ENCODE results near the gene CCDC102A.
"Not testable (repeated sequence)": the region's sequence is repeated elsewhere in the genome, so short reads cannot be mapped to it uniquely, and the experiment has no call there.

The CCDC102A gene

GRCh38 chr16:57503366-57503765 lies 33.0 kb downstream of the CCDC102A start:
- no peak for DNase-seq (ENCODE audit: low read depth in 1 of 2, low spot score in 1 of 2)

DNA sequence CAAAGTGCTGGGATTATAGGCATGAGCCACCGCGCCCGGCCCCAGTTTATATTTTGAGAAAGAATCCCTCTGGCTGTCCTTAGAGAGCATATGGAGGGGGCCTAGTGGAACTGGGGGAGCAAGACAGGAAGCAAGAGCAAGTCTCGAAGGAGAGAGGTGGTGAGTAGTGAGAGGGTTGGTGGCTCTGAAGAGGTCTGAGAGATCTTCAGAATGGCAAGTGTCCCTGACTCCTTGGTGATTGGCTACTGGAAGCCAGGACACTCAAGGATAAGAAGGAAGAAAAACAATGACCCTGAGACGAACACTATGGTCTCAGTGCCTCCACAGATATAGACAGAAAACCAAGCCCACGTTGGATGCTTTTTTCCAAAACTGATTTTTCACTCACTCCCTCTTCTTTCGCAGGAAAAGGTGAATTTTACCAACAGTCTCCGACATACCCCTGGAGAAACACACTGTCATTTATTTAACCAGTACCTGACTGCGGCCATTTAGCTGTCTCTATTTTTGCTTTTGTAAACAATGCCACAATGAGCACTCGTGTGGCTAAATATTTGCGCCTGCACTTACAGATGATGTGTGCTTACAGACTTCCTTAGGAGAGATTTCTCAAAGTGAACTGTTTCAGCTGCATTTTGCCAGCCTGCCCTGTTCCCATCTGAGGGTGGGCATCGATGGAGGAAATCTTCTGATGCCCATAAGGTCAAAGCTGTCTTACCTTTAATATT lies 34.2 kb downstream of the CCDC102A start:
- no peak for DNase-seq (ENCODE audit: low read depth in 1 of 2, low spot score in 1 of 2)

GRCh38 chr16:57501492-57501891 lies 34.9 kb downstream of the CCDC102A start:
- DNase-seq (ENCODE audit: low read depth in 1 of 2, low spot score in 1 of 2) = no peak

DNA sequence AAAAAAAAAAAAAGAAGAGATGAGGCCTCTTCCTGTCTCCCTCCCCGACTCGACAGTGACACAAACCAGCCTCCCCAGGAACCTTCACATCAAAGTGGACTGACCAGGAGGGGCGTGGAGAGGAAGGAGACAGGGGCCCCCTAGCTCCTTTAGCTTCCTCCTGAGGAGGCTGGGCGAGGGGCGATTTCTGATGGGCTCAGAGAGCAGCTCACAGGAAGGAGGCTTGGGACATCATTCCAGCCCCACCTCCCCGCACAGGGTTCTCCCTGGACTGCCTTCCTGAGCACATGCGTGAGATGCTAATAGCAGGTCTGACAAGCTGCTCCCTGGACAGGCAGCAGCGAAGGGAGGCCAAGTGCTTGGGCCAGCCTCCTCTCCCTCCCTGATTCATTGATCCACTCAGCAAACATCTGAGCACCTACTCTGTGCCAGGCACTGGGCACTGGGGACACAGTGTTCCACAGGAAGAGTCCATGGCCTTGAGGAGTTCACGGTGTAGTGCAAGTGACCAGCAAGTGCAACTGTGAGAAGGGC lies 35.7 kb downstream of the CCDC102A start:
- no peak for DNase-seq (ENCODE audit: low read depth in 1 of 2, low spot score in 1 of 2)

GRCh38 chr16:57499941-57500340 lies 36.4 kb downstream of the CCDC102A start:
- not testable (repeated sequence) for DNase-seq (ENCODE audit: low read depth in 1 of 2, low spot score in 1 of 2)

- no peak for DNase-seq (ENCODE audit: low read depth in 1 of 2, low spot score in 1 of 2)
Measured at GRCh38 chr16:57498031-57498430, 38.3 kb downstream of the CCDC102A start.

DNA sequence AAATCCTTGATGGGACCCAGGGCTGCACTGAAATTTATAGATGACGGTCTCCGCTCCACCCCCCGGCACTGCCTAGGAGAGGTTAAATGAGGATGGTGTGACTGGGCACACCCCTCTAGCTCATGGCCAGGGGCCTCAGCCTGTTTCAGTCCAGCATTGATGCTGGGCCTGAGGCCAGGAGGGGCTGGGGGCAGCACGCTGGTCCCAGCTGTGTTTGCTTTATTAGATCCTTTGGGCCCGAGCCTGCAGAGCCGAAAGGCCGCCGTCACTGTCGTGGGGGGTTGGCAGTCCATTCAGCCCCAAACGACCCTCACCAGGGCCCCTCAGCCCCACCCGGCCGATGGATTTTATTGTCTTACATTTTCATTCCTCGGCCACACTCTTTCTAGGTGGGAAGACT lies 39.2 kb downstream of the CCDC102A start:
- DNase-seq (ENCODE audit: low read depth in 1 of 2, low spot score in 1 of 2) = no peak

GRCh38 chr16:57493767-57494166 lies 42.6 kb downstream of the CCDC102A start:
- no peak for DNase-seq (ENCODE audit: low read depth in 1 of 2, low spot score in 1 of 2)

- no peak for DNase-seq (ENCODE audit: low read depth in 1 of 2, low spot score in 1 of 2)
Measured at GRCh38 chr16:57489229-57489628, 47.1 kb downstream of the CCDC102A start.

- no peak for DNase-seq (ENCODE audit: low read depth in 1 of 2, low spot score in 1 of 2)
Measured at GRCh38 chr16:57486858-57487834, 49.2 kb downstream of the CCDC102A start.

GRCh38 chr16:57485916-57486857 lies 50.2 kb downstream of the CCDC102A start, which contains the start of gene DOK4:
Gene DOK4 (minus strand): TSS chr16:57486493. CDS start chr16:57479507, 6,986 bp downstream.
- DNase-seq (ENCODE audit: low read depth in 1 of 2, low spot score in 1 of 2) = peak; percentile 61 to 70

GRCh38 chr16:57485091-57485915 lies 51.1 kb downstream of the CCDC102A start:
- DNase-seq (ENCODE audit: low read depth in 1 of 2, low spot score in 1 of 2) = no peak

DNA sequence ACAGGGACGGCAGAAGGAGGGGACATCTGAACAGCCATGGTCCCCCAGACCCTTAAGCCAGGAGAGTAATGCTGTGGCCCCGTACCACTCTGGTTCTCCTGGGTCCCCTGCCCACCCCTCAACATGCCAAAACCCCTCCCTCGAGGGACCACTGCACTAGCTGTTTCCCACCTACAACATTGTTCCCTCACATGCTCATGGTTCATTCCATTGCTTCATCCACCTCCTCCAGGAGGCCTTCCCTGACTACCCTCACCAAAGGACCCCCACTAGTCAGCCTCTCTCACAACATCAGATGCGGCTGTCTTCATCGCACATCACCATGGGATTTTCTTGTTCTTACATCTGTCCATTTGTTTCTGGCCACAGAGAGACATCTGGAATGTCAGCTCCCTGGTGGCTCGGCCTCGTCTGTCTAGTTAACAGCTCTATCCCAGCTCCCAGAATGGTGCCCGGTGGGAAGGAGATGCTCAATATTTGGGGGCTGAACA lies 51.8 kb downstream of the CCDC102A start:
- DNase-seq (ENCODE audit: low read depth in 1 of 2, low spot score in 1 of 2) = no peak

GRCh38 chr16:57483725-57484514 lies 52.5 kb downstream of the CCDC102A start:
- no peak for DNase-seq (ENCODE audit: low read depth in 1 of 2, low spot score in 1 of 2)

- DNase-seq (ENCODE audit: low read depth in 1 of 2, low spot score in 1 of 2) = no peak
Measured at GRCh38 chr16:57482845-57483545, 53.4 kb downstream of the CCDC102A start.

DNA sequence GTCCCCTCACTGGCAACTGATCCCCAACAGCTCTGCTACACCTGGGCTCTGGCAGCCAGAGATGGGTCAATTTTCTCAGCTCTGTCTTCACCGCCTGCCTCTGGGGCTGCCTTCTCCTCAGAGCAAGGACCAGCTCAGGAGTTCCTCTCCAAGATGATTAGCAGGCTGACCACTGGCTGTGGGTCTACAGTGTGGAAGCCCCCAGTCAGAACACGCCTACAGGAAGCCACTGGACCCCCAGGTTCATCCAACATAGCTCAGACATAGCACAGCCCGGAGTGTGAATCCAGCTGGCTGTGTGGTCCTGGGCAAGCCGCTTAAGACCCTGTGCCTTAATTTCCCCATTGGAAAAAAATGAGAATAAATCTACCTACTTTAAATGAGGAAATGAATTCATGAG lies 55.0 kb downstream of the CCDC102A start:
- DNase-seq (ENCODE audit: low read depth in 1 of 2, low spot score in 1 of 2) = no peak

GRCh38 chr16:57480754-57481230 lies 55.6 kb downstream of the CCDC102A start:
- no peak for DNase-seq (ENCODE audit: low read depth in 1 of 2, low spot score in 1 of 2)
